MM.1S (cell line): ENCODE data around the gene GNAT3.

Experiments
- EZH2 ChIP-seq: fragments of 300-600 bp; sonication (generic); optimal IDR thresholded peaks from 2 replicates; pipeline ENCODE3; 2017; ENCODE audit warnings: low read depth, mild to moderate bottlenecking, antibody characterized with exemption, low read length, mixed read lengths
- TF ChIP-seq, protein P1 (sequence below): fragments of 300-600 bp; sonication (generic); IDR thresholded peaks from 2 replicates; pipeline ENCODE4 v1.5.1; 2016; ENCODE audit warnings: antibody characterized with exemption, low read length, mixed read lengths

DNA sequence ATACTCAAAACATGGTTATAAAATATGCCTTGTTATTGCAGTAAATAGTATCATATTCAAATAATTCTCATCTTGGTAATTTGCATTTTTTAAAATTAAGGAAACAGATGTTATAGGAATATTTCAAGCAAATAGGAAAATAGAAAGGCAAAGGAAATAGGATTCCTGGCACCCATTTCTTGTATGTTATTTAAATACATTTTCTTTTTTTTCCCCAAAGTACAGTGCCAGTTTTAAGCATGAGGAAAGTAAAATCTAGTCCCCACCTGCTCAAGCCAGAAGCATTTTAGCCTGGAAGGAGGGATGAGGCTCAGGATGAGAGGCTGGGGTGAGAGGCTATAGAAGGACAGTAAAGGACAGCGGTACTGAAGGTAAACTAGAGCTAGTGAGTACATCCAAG is 38.1 kb downstream of the GNAT3 start:
- TF ChIP-seq, protein P1, sequence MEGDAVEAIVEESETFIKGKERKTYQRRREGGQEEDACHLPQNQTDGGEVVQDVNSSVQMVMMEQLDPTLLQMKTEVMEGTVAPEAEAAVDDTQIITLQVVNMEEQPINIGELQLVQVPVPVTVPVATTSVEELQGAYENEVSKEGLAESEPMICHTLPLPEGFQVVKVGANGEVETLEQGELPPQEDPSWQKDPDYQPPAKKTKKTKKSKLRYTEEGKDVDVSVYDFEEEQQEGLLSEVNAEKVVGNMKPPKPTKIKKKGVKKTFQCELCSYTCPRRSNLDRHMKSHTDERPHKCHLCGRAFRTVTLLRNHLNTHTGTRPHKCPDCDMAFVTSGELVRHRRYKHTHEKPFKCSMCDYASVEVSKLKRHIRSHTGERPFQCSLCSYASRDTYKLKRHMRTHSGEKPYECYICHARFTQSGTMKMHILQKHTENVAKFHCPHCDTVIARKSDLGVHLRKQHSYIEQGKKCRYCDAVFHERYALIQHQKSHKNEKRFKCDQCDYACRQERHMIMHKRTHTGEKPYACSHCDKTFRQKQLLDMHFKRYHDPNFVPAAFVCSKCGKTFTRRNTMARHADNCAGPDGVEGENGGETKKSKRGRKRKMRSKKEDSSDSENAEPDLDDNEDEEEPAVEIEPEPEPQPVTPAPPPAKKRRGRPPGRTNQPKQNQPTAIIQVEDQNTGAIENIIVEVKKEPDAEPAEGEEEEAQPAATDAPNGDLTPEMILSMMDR = no peak
- no peak for TF ChIP-seq EZH2
